LNCAP (cell line): ENCODE data around the gene STK32C.

Source experiments
- TF ChIP-seq, protein P1 (sequence below): fragments of 450-650 bp; IDR thresholded peaks from 2 replicates; pipeline ENCODE4 v1.5.1; 2017; ENCODE audit warnings: mild to moderate bottlenecking

The STK32C gene

DNA sequence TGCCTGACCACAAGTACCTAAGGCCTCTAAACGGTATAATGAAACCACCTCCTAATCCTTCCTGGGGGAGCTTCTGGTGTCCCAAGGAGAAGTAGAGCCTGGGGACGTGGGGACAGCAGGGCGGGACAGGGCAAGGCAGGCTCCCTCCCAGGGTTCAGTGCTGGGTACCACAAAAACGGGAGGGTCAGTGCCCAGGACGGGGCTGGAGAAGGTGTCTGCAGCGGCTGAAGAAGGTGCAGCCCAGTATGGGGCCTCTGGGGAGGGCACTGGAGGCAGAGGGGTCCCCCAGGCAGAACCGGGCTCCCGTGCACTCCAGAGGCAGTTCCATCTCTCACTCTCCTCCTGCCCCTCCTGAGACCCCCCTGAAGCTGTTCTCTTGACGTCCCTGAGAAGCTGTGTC is 74.8 kb downstream of the STK32C start:
- TF ChIP-seq, protein P1, sequence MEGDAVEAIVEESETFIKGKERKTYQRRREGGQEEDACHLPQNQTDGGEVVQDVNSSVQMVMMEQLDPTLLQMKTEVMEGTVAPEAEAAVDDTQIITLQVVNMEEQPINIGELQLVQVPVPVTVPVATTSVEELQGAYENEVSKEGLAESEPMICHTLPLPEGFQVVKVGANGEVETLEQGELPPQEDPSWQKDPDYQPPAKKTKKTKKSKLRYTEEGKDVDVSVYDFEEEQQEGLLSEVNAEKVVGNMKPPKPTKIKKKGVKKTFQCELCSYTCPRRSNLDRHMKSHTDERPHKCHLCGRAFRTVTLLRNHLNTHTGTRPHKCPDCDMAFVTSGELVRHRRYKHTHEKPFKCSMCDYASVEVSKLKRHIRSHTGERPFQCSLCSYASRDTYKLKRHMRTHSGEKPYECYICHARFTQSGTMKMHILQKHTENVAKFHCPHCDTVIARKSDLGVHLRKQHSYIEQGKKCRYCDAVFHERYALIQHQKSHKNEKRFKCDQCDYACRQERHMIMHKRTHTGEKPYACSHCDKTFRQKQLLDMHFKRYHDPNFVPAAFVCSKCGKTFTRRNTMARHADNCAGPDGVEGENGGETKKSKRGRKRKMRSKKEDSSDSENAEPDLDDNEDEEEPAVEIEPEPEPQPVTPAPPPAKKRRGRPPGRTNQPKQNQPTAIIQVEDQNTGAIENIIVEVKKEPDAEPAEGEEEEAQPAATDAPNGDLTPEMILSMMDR: no peak

DNA sequence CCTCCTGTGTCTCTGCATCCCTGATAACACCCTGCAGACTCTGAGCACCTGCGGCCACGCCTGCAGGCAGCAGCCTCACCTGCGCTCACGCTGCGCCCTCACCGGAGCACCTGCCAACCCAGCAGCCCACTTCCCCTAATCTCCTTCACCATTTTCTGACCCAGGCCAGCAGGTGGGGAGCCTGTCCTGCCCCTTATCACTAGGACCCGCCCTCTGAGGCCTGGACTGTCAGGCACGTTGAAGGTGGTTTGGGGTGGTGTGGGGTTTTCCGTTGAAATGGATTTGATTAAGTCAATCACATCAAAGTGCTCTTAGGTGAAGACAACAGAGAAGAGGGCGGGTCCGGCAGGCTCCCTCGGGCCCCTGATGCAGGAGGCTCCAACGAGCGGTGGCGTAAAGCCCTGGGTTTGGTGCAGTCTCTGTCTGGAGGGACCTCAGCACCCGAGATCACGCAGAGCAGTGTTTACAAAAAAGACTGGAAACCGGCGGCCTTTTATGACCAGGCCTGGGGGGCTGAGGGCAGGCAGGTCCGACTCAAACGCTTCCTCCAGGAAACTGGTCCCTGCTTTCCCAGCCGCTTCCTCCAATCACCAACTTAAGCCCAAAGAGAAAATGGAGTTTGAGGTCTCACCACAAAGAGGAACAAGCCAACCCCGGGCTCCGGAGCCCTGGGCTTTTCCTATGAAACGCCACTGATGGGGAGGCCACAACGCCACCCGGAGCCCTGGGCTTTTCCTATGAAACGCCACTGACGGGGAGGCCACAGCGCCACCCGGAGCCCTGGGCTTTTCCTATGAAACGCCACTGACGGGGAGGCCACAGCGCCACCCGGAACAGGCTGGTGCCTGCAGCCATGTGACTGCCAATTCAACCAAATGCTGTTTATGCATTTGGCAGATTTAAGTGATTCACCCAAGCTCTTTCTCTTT is 75.5 kb downstream of the STK32C start:
- TF ChIP-seq, protein P1: no peak

DNA sequence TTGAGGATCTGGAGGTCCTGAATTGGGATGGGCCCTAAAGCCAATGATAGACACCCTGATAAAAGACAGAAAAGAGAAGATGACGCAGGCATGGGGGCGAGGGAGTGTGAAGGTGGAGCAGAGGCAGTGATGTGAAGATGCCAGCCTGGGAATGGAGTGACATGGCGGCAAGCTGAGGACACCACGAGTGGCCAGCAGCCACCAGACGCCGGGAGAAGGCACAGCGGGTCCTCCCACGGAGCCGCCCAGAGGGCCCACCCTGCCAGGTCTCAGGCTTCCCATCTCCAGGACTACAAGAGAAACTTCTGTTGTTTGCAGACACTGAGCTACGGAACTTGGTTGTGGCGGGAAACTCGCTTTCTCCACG is 76.1 kb downstream of the STK32C start:
- TF ChIP-seq, protein P1: no peak

DNA sequence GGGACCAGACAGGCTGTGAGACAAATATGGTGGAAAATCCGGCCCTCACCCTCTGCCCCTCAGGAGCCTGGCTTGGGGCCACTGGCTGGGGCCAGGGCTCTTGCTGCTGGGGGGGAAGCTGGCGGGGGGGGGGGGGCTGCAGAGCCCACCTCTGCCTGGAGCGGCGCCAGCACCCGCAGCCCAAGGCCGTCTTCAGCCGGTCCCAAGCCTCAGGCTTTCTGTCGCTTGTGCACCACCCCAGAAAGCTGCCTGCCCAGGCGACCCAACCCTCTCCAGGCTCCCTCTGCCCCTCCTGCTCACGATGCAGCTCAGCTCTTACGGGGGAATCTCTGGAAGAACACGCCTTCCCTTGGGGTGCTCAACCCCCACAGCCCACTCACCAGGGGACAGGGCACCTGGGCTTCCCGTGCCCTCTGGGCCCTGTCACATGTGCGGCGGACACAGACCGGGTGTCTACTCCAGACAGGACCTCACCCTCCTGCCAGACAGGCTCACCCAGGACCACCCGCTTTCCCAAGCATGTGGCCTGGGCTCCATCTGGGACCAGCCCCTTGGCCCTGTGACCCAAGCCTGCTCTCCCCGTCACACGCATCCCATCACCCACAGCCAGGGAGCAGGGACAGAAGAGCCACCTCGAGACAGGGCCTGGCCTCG is 77.1 kb downstream of the STK32C start:
- TF ChIP-seq, protein P1: no peak

DNA sequence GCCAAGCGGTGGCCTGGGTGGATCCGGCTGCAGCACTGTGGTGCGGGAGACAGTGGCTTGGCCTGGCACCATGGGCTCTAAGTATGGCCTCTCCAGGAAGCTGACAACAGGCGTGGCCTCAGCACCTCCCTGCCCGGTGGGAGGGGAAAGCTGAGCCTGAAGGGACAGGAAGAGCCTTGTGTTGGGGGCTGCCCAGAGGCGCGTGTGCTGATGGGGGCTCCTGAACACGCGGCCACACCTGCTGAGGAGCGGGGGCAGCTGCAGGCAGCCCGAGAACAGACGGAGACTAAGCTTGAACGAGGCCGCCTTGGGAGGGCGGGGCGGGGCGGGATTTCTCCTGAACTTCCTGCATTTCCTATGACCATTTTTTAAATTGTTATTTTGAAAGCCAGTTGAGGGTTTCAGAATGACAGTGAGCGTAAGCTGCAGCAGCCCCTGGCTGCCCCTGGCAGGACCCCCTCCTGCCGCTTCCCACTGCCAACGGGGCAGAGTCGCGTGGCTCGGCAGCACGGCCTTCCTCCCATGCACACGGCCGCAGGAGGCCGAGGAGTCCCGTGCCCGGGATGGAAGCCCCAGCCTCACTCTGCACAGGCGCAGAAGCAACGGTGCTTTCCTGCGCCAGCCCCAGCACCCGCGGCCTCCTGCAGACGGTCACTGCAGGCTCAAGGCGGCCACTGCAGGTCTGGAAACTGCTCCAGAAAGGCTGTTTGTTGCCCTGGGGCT is 77.8 kb downstream of the STK32C start:
- TF ChIP-seq, protein P1: no peak

DNA sequence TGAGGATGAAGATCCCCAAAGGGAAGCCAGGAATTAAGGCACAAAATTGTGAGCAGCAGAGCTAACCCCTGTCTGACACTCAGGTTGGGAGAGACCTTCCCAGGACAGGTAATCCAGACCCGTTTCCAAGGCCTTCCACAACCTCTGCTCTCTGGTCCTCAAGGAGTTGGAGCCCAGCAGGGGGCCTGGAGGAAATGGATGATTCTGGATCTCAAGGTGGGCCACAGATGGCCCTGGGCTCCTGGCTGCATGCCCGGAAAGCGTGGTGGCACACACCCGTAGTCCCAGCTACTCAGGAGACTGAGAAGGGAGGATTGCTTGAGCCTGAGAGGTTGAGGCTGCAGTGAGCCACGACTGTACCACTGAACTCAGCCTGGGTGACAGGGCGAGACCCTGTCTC is 78.7 kb downstream of the STK32C start:
- TF ChIP-seq, protein P1: no peak

DNA sequence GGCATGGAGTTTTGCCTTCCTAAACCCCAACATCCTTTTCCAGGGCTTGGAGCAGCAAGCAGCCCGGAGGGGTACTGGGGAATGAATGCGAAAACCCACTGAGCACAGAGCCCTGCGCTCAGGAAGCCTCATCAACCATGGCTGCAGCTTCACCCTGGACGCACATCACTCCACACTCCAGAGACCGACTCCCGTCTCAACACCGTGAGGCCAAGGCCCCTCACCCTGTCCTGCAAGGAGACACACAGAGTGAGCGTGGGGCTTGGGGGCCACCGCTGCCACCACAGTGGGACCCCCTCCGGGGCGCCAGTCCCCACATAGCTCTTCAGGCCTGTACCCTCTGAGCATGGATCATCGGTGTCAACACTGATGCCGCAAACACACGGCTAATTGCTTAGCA is 79.1 kb downstream of the STK32C start:
- TF ChIP-seq, protein P1: no peak
